ENCODE data around the gene GAB2.

- no peak for TF ChIP-seq CTCF (IDR thresholded peaks at IDR 0.05)
- TF ChIP-seq POLR2A (IDR thresholded peaks at IDR 0.05) = no peak
Measured at GRCh38 chr11:78406568-78407196, 10.9 kb downstream of the GAB2 start.

Data from adrenal gland (tissue), 5 donors.